K562 (cell line): ENCODE measurements around the gene SMARCC1.

Experiments used
- CTCF ChIP-seq, 3 experiments: IDR thresholded peaks in 2 of 3; conservative IDR thresholded peaks in 1 of 3; 2 replicates each; pipeline ENCODE4 v1.5.1; 2011 to 2012; ENCODE audit warnings: low read length in 3 of 3, mild to moderate bottlenecking in 3 of 3, control low read depth in 2 of 3, improper control_type of control experiment in 1 of 3, inconsistent platforms in 1 of 3, low read depth in 1 of 3, mixed read lengths in 1 of 3, moderate library complexity in 1 of 3; ENCODE audit not compliant: insufficient read depth in 2 of 3
- HDAC6 ChIP-seq: IDR thresholded peaks from 2 replicates; pipeline ENCODE4 v1.6.1; 2012; ENCODE audit warnings: low read depth, mild to moderate bottlenecking, control low read depth, inconsistent platforms, low read length, moderate library complexity
- ILK ChIP-seq: fragments of 450-650 bp; IDR thresholded peaks from 2 replicates; pipeline ENCODE4 v1.6.1; 2016; ENCODE audit warnings: missing genetic modification characterization, low read depth, mild to moderate bottlenecking, missing compliant biosample characterization, moderate library complexity, borderline replicate concordance
- MAZ ChIP-seq, 2 experiments: fragments of 450-650 bp in 1 of 2; sonication (generic) in 1 of 2; formaldehyde crosslinking; IDR thresholded peaks in 1 of 2; conservative IDR thresholded peaks in 1 of 2; 2 replicates each; pipeline versions ENCODE4 v1.4.0 to v1.5.0; 2020; ENCODE audit warnings: mild to moderate bottlenecking in 1 of 2, missing genetic modification reagents in 1 of 2
- MTA2 ChIP-seq: fragments of 450-650 bp; IDR thresholded peaks from 2 replicates; pipeline ENCODE4 v1.6.1; 2016; ENCODE audit warnings: low read depth
- MYNN ChIP-seq, 2 experiments: sonication (generic); formaldehyde crosslinking in 1 of 2; IDR thresholded peaks; 2 replicates each; pipeline versions ENCODE4 v1.5.0 to v1.6.1; 2016 to 2020; ENCODE audit warnings: antibody characterized with exemption in 1 of 2, missing genetic modification reagents in 1 of 2
- REST ChIP-seq, 2 experiments: fragments of 450-650 bp; formaldehyde crosslinking in 1 of 2; IDR thresholded peaks; 2 replicates each; pipeline versions ENCODE4 v1.4.0 to v1.6.1; 2014 to 2020; ENCODE audit warnings: mild to moderate bottlenecking in 2 of 2, borderline replicate concordance in 1 of 2, low read depth in 1 of 2
- SMC3 ChIP-seq: conservative IDR thresholded peaks from 2 replicates; pipeline ENCODE4 v1.6.1; 2011; ENCODE audit warnings: low read depth, low read length, improper control_type of control experiment; ENCODE audit not compliant: insufficient read depth
- SP1 ChIP-seq: sonication (generic); formaldehyde crosslinking; IDR thresholded peaks from 2 replicates; pipeline ENCODE4 v1.8.1; 2022; ENCODE audit warnings: mild to moderate bottlenecking, missing genetic modification reagents
- TFAM ChIP-seq: fragments of 250-450 bp; sonication (Bioruptor Pico); conservative IDR thresholded peaks from 2 replicates; pipeline ENCODE4 v1.5.0; 2021; ENCODE audit warnings: mild to moderate bottlenecking, moderate library complexity
- ZBTB7A ChIP-seq: IDR thresholded peaks from 2 replicates; pipeline ENCODE4 v1.6.1; 2011; ENCODE audit warnings: low read depth, mild to moderate bottlenecking, low read length, moderate library complexity, borderline replicate concordance; ENCODE audit not compliant: control insufficient read depth
- ZKSCAN8 ChIP-seq: fragments of 200-800 bp; sonication (Bioruptor generic); IDR thresholded peaks from 2 replicates; pipeline ENCODE4 v1.6.1; 2016; ENCODE audit warnings: missing genetic modification characterization, missing compliant biosample characterization
- ZNF263 ChIP-seq: sonication (generic); formaldehyde crosslinking; IDR thresholded peaks from 2 replicates; pipeline ENCODE4 v1.8.0; 2022; ENCODE audit warnings: mild to moderate bottlenecking, missing genetic modification reagents, borderline replicate concordance

GRCh38 chr3:47778746-47779145 lies 2.9 kb downstream of the SMARCC1 start:
- TF ChIP-seq SMC3, result no peak
- no peak for TF ChIP-seq TFAM
- no peak for TF ChIP-seq MAZ (CRISPR knock-in tag; conservative IDR thresholded peaks at IDR 0.05 in 1 of 2, IDR thresholded peaks at IDR 0.05 in 1 of 2)
- no peak for TF ChIP-seq ILK (tag)
- no peak for TF ChIP-seq ZNF263 (CRISPR knock-in tag)
- no peak for TF ChIP-seq REST (IDR thresholded peaks at IDR 0.05; ENCODE audit: borderline replicate concordance)
- TF ChIP-seq REST (CRISPR knock-in tag; IDR thresholded peaks at IDR 0.05; ENCODE audit: low read depth), result no peak
- no peak for TF ChIP-seq MTA2
- TF ChIP-seq CTCF (IDR thresholded peaks at IDR 0.05 in 2 of 3, conservative IDR thresholded peaks at IDR 0.05 in 1 of 3; ENCODE audit: insufficient read depth in 2 of 3, low read depth in 1 of 3, low read length in 3 of 3), result no peak
- TF ChIP-seq HDAC6, result no peak
- no peak for TF ChIP-seq ZKSCAN8 (CRISPR knock-in tag)
- no peak for TF ChIP-seq MYNN (IDR thresholded peaks at IDR 0.05)
- TF ChIP-seq MYNN (CRISPR knock-in tag; IDR thresholded peaks at IDR 0.05), result no peak
- no peak for TF ChIP-seq ZBTB7A
- TF ChIP-seq SP1 (CRISPR knock-in tag), result no peak
